Lung (tissue), 16 donors: ENCODE measurements around the gene GAS6. TPM values are rescaled to one million over a fixed set of nuclear protein-coding genes. Genes with fewer than 3 reads are reported as not detected.
"Not testable (repeated sequence)": the region's sequence is repeated elsewhere in the genome, so short reads cannot be mapped to it uniquely, and the experiment has no call there.

Experiments
- ATAC-seq: fragments of 200-7000 bp; cut with Tn5 transposase; one replicate; pipeline ENCODE4 v1.9.1; 2020; ENCODE audit warnings: moderate number of reproducible peaks; ENCODE audit not compliant: insufficient read depth, low FRiP score
- DNase-seq, 3 donors: peaks; one replicate each; pipeline ENCODE4 v3.0.0-alpha.2; 2013 to 2017
- H3K27ac ChIP-seq, 2 donors: one replicate each; pipeline ENCODE4 v1.5.1; 2013; ENCODE audit warnings: mild to moderate bottlenecking in 2 of 2, moderate library complexity in 2 of 2, control low read depth in 1 of 2, inconsistent platforms in 1 of 2, low read depth in 1 of 2, low read length in 1 of 2
- H3K27me3 ChIP-seq, 3 donors: one replicate each; pipeline ENCODE4 v1.5.1; 2013; ENCODE audit warnings: low read length in 2 of 3; ENCODE audit not compliant: control insufficient read depth in 3 of 3, insufficient read depth in 3 of 3
- H3K36me3 ChIP-seq, 4 donors: one replicate each; pipeline ENCODE4 v1.5.1; 2013; ENCODE audit warnings: low read length in 4 of 4, mild to moderate bottlenecking in 1 of 4, moderate library complexity in 1 of 4; ENCODE audit not compliant: control insufficient read depth in 4 of 4, insufficient read depth in 4 of 4
- H3K4me1 ChIP-seq, 5 donors: one replicate each; pipeline ENCODE4 v1.5.1; 2013; ENCODE audit warnings: low read length in 5 of 5, mild to moderate bottlenecking in 2 of 5, moderate library complexity in 1 of 5; ENCODE audit not compliant: control insufficient read depth in 5 of 5, insufficient read depth in 5 of 5
- H3K4me3 ChIP-seq: one replicate; pipeline ENCODE4 v1.5.1; 2013; ENCODE audit warnings: mild to moderate bottlenecking, control low read depth, moderate library complexity
- H3K9ac ChIP-seq, 2 donors: one replicate each; pipeline ENCODE4 v1.5.1; 2013; ENCODE audit warnings: low read length in 2 of 2, control low read depth in 1 of 2; ENCODE audit not compliant: insufficient read depth in 1 of 2
- H3K9me3 ChIP-seq, 4 donors: one replicate each; pipeline ENCODE4 v1.5.1; 2013; ENCODE audit warnings: low read length in 3 of 4, mild to moderate bottlenecking in 1 of 4, moderate library complexity in 1 of 4; ENCODE audit not compliant: control insufficient read depth in 4 of 4, insufficient read depth in 3 of 4
- WGBS, 2 donors: extraction: QIAGEN DNeasy Blood & Tissue Kit; methylation state at CpG; one replicate each; pipeline ENCODE4 v1.1.7; 2013; 5-methylcytosine and 5-hydroxymethylcytosine counted together
- long read RNA-seq, 5 donors: transcript quantifications; one replicate each; lab custom pipeline, GENCODE V29; 2026
- polyA plus RNA-seq, 2 donors: library from polyadenylated mRNA; stranded (reverse); fragments of 200-250 nt; gene quantifications; one replicate each; pipeline ENCODE4 v1.2.1, GENCODE V29; 2013
- total RNA-seq, 2 donors: library from RNA; depleted of rRNA in 1 of 2; stranded (reverse); fragments of >200 nt in 1 of 2; gene quantifications; one replicate each; pipeline ENCODE4 v1.2.1, GENCODE V29; 2014 to 2021
- TF ChIP-seq, protein P1 (sequence below): IDR thresholded peaks from 2 replicates; pipeline ENCODE4 v1.5.1; 2012; ENCODE audit warnings: mild to moderate bottlenecking; ENCODE audit errors: control extremely low read depth, extremely low read depth
- donor health status: control.
- donor health status: control.
- donor health status: Bipolar disorder and iron deficiency.
- donor health status: healthy.
- donor health status: DM: yes; HTN: yes; CAD: no.

Gene GAS6
- 10 to 100 TPM; 68.5 to 83.8 TPM for total RNA-seq
- 100 to 1,000 TPM in 1 of 2 donors, 10 to 100 TPM in 1; 61.8 to 107 TPM for polyA plus RNA-seq
- long read RNA-seq, donor 1, transcript GAS6-204 (1 exons, 2,646 nt) = minor isoform, 15 of 37 reads
- long read RNA-seq, donor 1, transcript GAS6-201 (15 exons, 2,490 nt) = major isoform, 22 of 37 reads
- long read RNA-seq, donor 1, partial matches to known transcripts = 0 of 37 reads
- long read RNA-seq, donor 1, other reads (novel, unspliced or antisense) = 0 of 37 reads
- long read RNA-seq, donor 2, partial matches to known transcripts = 0 of 2 reads
- long read RNA-seq, donor 2, other reads (novel, unspliced or antisense) = 0 of 2 reads
- long read RNA-seq, donor 3, transcript GAS6-201 (15 exons, 2,490 nt) = major isoform, 7 of 11 reads
- long read RNA-seq, donor 3, partial matches to known transcripts = 0 of 11 reads
- long read RNA-seq, donor 3, other reads (novel, unspliced or antisense) = 0 of 11 reads
- long read RNA-seq, donor 4, transcript GAS6-204 (1 exons, 2,646 nt) = major isoform, 10 of 11 reads
- long read RNA-seq, donor 4, partial matches to known transcripts = 0 of 11 reads
- long read RNA-seq, donor 4, other reads (novel, unspliced or antisense) = 0 of 11 reads
- long read RNA-seq, donor 5, transcript GAS6-204 (1 exons, 2,646 nt) = minor isoform, 9 of 20 reads
- long read RNA-seq, donor 5, transcript GAS6-201 (15 exons, 2,490 nt) = major isoform, 11 of 20 reads
- long read RNA-seq, donor 5, partial matches to known transcripts = 0 of 20 reads
- long read RNA-seq, donor 5, other reads (novel, unspliced or antisense) = 0 of 20 reads

DNA sequence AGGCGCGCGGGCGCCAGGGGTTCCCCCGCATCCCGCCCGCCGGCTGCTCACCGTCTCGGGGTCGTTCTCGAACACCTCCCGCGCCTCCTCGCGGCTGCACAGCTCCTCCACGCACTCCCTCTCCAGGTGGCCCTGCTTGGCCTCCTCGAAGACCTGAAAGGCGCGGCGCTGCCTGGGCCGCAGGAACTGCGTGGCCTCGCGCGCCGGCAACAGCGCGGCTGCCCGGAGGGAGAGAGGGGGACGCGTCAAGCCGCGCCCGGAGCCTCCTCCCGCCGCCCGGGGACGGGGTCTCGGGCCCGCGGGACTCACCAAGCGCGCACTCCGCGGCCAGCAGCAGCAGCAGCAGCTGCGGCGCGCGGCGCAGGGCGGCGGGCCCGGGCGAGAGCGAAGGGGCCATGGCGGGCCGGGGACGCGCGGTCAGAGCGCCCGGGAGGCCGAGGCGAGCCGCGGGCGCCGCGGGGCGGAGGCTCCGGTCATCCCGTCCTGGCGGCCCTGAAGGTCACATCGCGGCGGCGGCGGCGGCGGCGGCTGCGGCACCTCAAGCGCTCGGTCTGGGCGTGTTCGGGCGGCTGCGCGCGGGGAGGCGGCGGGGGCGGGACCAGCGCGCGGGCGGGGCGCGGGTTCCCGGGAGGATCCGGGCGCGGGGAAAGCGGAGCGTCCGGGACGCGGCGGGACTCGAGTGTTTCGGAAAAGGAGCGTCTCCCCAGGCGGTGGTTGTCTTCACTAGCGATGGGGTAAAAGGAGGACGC is at the start of gene GAS6:
Gene GAS6 (minus strand): TSS at position 553 of the 749 bp plus-strand sequence. CDS start 156 bp downstream, at position 397.
- ATAC-seq = peak; percentile 45
- Histone ChIP-seq H3K27ac (peak within 1 kb of the TSS; percentile 93 to 96), H3K27me3 (peaks cover 0 to 26% (median 23%) of the 10 kb centered on the region in 3 donors), H3K9ac (peak within 1 kb of the TSS in 1 of 2 donors; percentile 68), H3K36me3 (peaks cover 0 to 6% (median 0%) of the 10 kb centered on the region in 4 donors), H3K4me1 (peaks cover 0 to 22% (median 8%) of the 10 kb centered on the region in 5 donors), H3K9me3 (peaks cover 0 to under 1% (median 0%) of the 10 kb centered on the region in 4 donors), H3K4me3 (peak within 1 kb of the TSS; percentile 77)
- WGBS, 2 donors = 1% methylated on average over 85 to 116 of the region's 116 CpGs
- TF ChIP-seq, protein P1, sequence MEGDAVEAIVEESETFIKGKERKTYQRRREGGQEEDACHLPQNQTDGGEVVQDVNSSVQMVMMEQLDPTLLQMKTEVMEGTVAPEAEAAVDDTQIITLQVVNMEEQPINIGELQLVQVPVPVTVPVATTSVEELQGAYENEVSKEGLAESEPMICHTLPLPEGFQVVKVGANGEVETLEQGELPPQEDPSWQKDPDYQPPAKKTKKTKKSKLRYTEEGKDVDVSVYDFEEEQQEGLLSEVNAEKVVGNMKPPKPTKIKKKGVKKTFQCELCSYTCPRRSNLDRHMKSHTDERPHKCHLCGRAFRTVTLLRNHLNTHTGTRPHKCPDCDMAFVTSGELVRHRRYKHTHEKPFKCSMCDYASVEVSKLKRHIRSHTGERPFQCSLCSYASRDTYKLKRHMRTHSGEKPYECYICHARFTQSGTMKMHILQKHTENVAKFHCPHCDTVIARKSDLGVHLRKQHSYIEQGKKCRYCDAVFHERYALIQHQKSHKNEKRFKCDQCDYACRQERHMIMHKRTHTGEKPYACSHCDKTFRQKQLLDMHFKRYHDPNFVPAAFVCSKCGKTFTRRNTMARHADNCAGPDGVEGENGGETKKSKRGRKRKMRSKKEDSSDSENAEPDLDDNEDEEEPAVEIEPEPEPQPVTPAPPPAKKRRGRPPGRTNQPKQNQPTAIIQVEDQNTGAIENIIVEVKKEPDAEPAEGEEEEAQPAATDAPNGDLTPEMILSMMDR = no peak
- peak; percentile 43 to 50 (median 43) for DNase-seq

DNA sequence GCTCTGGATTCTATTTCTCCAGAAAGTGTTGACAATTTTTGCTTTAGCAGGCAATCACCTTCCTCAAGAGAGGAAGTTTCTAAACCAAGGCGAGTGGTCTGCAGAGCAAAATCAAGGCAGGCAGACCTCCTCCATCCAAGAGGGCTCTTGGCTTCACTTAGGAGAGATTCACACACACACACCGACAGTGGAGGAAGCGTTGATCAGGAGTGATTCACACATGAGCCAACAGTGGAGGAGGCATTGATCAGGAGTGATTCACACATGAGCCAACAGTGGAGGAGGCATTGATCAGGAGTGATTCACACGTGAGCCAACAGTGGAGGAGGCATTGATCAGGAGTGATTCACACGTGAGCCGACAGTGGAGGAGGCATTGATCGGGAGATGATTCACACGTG is 49.5 kb upstream of the GAS6 start:
- DNase-seq, H3K36me3 ChIP-seq, H3K4me3 ChIP-seq, ATAC-seq, H3K27ac ChIP-seq, H3K9me3 ChIP-seq, H3K4me1 ChIP-seq, H3K9ac ChIP-seq: not testable (repeated sequence)
- H3K27me3 ChIP-seq = peaks cover 0 to 13% (median 5%) of the 10 kb centered on the region in 3 donors
- 76 to 85% methylated on average over 8 of the region's 8 CpGs for WGBS, 2 donors

DNA sequence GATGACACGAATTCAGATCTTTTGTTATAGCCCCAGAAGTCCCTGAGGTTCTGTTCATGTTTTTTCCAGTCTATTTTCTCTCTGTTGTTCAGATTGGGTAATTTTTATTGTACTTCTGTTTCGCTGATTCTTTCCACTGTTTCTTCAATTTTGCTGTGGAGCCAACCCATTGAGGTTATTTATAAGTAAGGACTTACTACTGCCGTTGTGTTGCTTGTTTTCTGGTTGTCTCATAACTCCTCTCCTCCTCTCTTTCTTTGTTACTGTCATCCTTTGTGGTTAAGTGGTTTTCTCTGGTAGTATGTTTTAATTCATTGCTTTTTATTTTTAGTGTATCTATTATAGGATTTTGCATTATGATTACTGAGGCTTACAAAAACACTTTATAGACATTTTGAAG is 48.7 kb upstream of the GAS6 start:
- Histone ChIP-seq H3K27me3 (peaks cover 0 to 13% (median 13%) of the 10 kb centered on the region in 3 donors), H3K27ac (no peak overlapping the region), H3K4me1 (no peaks in the 10 kb centered on the region), H3K36me3 (no peaks in the 10 kb centered on the region), H3K9ac (no peak overlapping the region), H3K4me3 (no peak overlapping the region), H3K9me3 (peaks cover 0 to 4% (median 0%) of the 10 kb centered on the region in 4 donors)
- DNase-seq = no peak
- WGBS, 2 donors = 73 to 77% methylated on average over 3 of the region's 3 CpGs
- TF ChIP-seq, protein P1 = no peak
- no peak for ATAC-seq
